ENCODE data around the gene TCAIM.

- TF ChIP-seq REST (IDR thresholded peaks at IDR 0.05; ENCODE audit: low read depth) (no peak), CTCF (IDR thresholded peaks at IDR 0.05 in 2 of 3, conservative IDR thresholded peaks at IDR 0.05 in 1 of 3; ENCODE audit: borderline replicate concordance in 1 of 3, insufficient read depth in 1 of 3, low read depth in 2 of 3, low read length in 2 of 3) (no peak), POLR2AphosphoS5 (IDR thresholded peaks at IDR 0.05; ENCODE audit: low read depth, low read length) (no peak), MAX (IDR thresholded peaks at IDR 0.05) (no peak), EGR1 (IDR thresholded peaks at IDR 0.05; ENCODE audit: low read depth) (no peak), EZH2phosphoT487 (IDR thresholded peaks at IDR 0.05; ENCODE audit: borderline replicate concordance) (no peak), ZBTB33 (IDR thresholded peaks at IDR 0.05; ENCODE audit: extremely low read depth, insufficient replicate concordance, low read length) (no peak), EZH2 (IDR thresholded peaks at IDR 0.05) (no peak), SRF (IDR thresholded peaks at IDR 0.05; ENCODE audit: low read depth) (no peak), POLR2A (IDR thresholded peaks at IDR 0.05; ENCODE audit: borderline replicate concordance, extremely low read depth, insufficient read depth, insufficient read length) (no peak), JUND (IDR thresholded peaks at IDR 0.05) (no peak), CBX3 (IDR thresholded peaks at IDR 0.05; ENCODE audit: low read depth) (no peak)
These were observed 99.2 kb downstream of the TCAIM start for GRCh38 chr3:44437800-44438199.

All from HCT116 (cell line).